Measurements from ENCODE around the gene SPRED2.

Gene SPRED2

GRCh38 chr2:65476778-65477177, 44.4 kb upstream of the SPRED2 start:
- CTCF ChIA-PET = no interaction called here
- H3K4me3 ChIP-seq (ENCODE audit: low read depth, low read length) = no peak overlapping the region
- no peak for TF ChIP-seq CTCF (IDR thresholded peaks at IDR 0.05; ENCODE audit: insufficient read depth, low read length, missing control alignments)
- DNase-seq (ENCODE audit: low read depth, low spot score) = no peak
- POLR2A ChIA-PET = no interaction called here

- H3K4me3 ChIP-seq (ENCODE audit: low read depth, low read length) = no peak overlapping the region
- ChIA-PET CTCF (interaction anchor here (0.9 kb wide), 1 partner anchor 13 kb away, joined by 3 read pairs; no protein-coding TSS in a partner anchor), POLR2A (no interaction called here)
- no peak for DNase-seq (ENCODE audit: low read depth, low spot score)
- TF ChIP-seq CTCF (IDR thresholded peaks at IDR 0.05; ENCODE audit: insufficient read depth, low read length, missing control alignments) = no peak
Measured at GRCh38 chr2:65475000-65475399, 42.6 kb upstream of the SPRED2 start.

GRCh38 chr2:65473045-65473444, 40.6 kb upstream of the SPRED2 start:
- no peak overlapping the region for H3K4me3 ChIP-seq (ENCODE audit: low read depth, low read length)
- no peak for TF ChIP-seq CTCF (IDR thresholded peaks at IDR 0.05; ENCODE audit: insufficient read depth, low read length, missing control alignments)
- DNase-seq (ENCODE audit: low read depth, low spot score) = no peak
- ChIA-PET CTCF (no interaction called here), POLR2A (no interaction called here)

GRCh38 chr2:65471409-65471808, 39.0 kb upstream of the SPRED2 start:
- CTCF ChIA-PET = no interaction called here
- H3K4me3 ChIP-seq (ENCODE audit: low read depth, low read length) = no peak overlapping the region
- no peak for DNase-seq (ENCODE audit: low read depth, low spot score)
- TF ChIP-seq CTCF (IDR thresholded peaks at IDR 0.05; ENCODE audit: insufficient read depth, low read length, missing control alignments) = no peak
- POLR2A ChIA-PET = no interaction called here

GRCh38 chr2:65466551-65466950, 34.2 kb upstream of the SPRED2 start:
- POLR2A ChIA-PET = interaction anchor here (0.6 kb wide), 1 partner anchor 40 kb away, joined by 3 read pairs; no protein-coding TSS in a partner anchor
- DNase-seq (ENCODE audit: low read depth, low spot score) = no peak
- no peak overlapping the region for H3K4me3 ChIP-seq (ENCODE audit: low read depth, low read length)
- TF ChIP-seq CTCF (IDR thresholded peaks at IDR 0.05; ENCODE audit: insufficient read depth, low read length, missing control alignments) = no peak
- CTCF ChIA-PET = no interaction called here

- no peak overlapping the region for H3K4me3 ChIP-seq (ENCODE audit: low read depth, low read length)
- no peak for TF ChIP-seq CTCF (IDR thresholded peaks at IDR 0.05; ENCODE audit: insufficient read depth, low read length, missing control alignments)
- ChIA-PET CTCF (interaction anchor here (0.6 kb wide), 1 partner anchor 61 kb away, joined by 3 read pairs; no protein-coding TSS in a partner anchor), POLR2A (no interaction called here)
- DNase-seq (ENCODE audit: low read depth, low spot score) = no peak
Measured at GRCh38 chr2:65465857-65466256, 33.5 kb upstream of the SPRED2 start.
